ENCODE results near the gene FBXL16.
"Not testable (repeated sequence)": the region's sequence is repeated elsewhere in the genome, so short reads cannot be mapped to it uniquely, and the experiment has no call there.

Gene FBXL16

GRCh38 chr16:712740-713250 lies 7.2 kb upstream of the FBXL16 start:
- H3K36me3 Mint-ChIP-seq; H3K4me3 Mint-ChIP-seq; H3K27ac Mint-ChIP-seq; ATAC-seq (replicated peaks); H3K9me3 Mint-ChIP-seq: not testable (repeated sequence)
- Mint-ChIP-seq H3K4me1 (peaks cover 5 to 17% of the 10 kb centered on the region in 2 donors), H3K27me3 (peaks cover 41 to 62% of the 10 kb centered on the region in 2 donors)
- peak; percentile 38 for DNase-seq

- peak; percentile 73 to 74 for ATAC-seq (replicated peaks)
Measured at GRCh38 chr16:711548-712320, 6.1 kb upstream of the FBXL16 start.

GRCh38 chr16:711084-711483 lies 5.5 kb upstream of the FBXL16 start:
- H3K27me3 Mint-ChIP-seq: peaks cover 52 to 73% of the 10 kb centered on the region in 2 donors
- no peaks in the 10 kb centered on the region for H3K9me3 Mint-ChIP-seq
- no peak for DNase-seq
- ATAC-seq (replicated peaks): no peak
- peaks cover 4 to 20% of the 10 kb centered on the region in 2 donors for H3K4me1 Mint-ChIP-seq
- H3K4me3 Mint-ChIP-seq: no peak overlapping the region
- H3K36me3 Mint-ChIP-seq: no peaks in the 10 kb centered on the region
- no peak overlapping the region for H3K27ac Mint-ChIP-seq

More at GRCh38 chr16:711548-712320, 6.1 kb upstream of the FBXL16 start:
- Mint-ChIP-seq H3K4me1 (peaks cover 5 to 19% of the 10 kb centered on the region in 2 donors), H3K36me3 (no peaks in the 10 kb centered on the region), H3K9me3 (no peaks in the 10 kb centered on the region), H3K27me3 (peaks cover 50 to 73% of the 10 kb centered on the region in 2 donors), H3K4me3 (no peak overlapping the region), H3K27ac (no peak overlapping the region)
- DNase-seq: peak; percentile 63

GRCh38 chr16:710500-711075 lies 5.0 kb upstream of the FBXL16 start:
- H3K27me3 Mint-ChIP-seq: peaks cover 52 to 71% of the 10 kb centered on the region in 2 donors
- no peak for ATAC-seq (replicated peaks)

GRCh38 chr16:709566-710499 lies 4.2 kb upstream of the FBXL16 start:
- Mint-ChIP-seq H3K9me3 (no peaks in the 10 kb centered on the region), H3K4me3 (no peak overlapping the region), H3K36me3 (no peaks in the 10 kb centered on the region), H3K4me1 (peaks cover 2 to 18% of the 10 kb centered on the region in 2 donors), H3K27me3 (peaks cover 52 to 71% of the 10 kb centered on the region in 2 donors), H3K27ac (no peak overlapping the region)
- DNase-seq (no peak), ATAC-seq (replicated peaks) (no peak)

More at GRCh38 chr16:710500-711075, 5.0 kb upstream of the FBXL16 start:
- Mint-ChIP-seq H3K36me3 (no peaks in the 10 kb centered on the region), H3K9me3 (no peaks in the 10 kb centered on the region), H3K4me3 (no peak overlapping the region), H3K4me1 (peaks cover 2 to 18% of the 10 kb centered on the region in 2 donors), H3K27ac (no peak overlapping the region)
- no peak for DNase-seq

- Mint-ChIP-seq H3K4me3 (no peak overlapping the region), H3K9me3 (no peaks in the 10 kb centered on the region), H3K27me3 (peaks cover 49 to 72% of the 10 kb centered on the region in 2 donors), H3K27ac (no peak overlapping the region), H3K4me1 (peaks cover 4 to 11% of the 10 kb centered on the region in 2 donors), H3K36me3 (no peaks in the 10 kb centered on the region)
- no peak for DNase-seq
- no peak for ATAC-seq (replicated peaks)
Measured at GRCh38 chr16:708959-709358, 3.4 kb upstream of the FBXL16 start.

- Mint-ChIP-seq H3K36me3 (no peaks in the 10 kb centered on the region), H3K27me3 (peaks cover 53 to 78% of the 10 kb centered on the region in 2 donors), H3K27ac (no peak overlapping the region), H3K4me1 (peaks cover 4 to 11% of the 10 kb centered on the region in 2 donors), H3K9me3 (no peaks in the 10 kb centered on the region), H3K4me3 (no peak overlapping the region)
- ATAC-seq (replicated peaks): no peak
- DNase-seq: no peak
Measured at GRCh38 chr16:708019-708418, 2.4 kb upstream of the FBXL16 start.

GRCh38 chr16:707062-707538 lies 1.5 kb upstream of the FBXL16 start:
- Mint-ChIP-seq H3K4me3 (no peak overlapping the region), H3K4me1 (peaks cover 7 to 11% of the 10 kb centered on the region in 2 donors), H3K9me3 (no peaks in the 10 kb centered on the region), H3K36me3 (peaks cover 0 to 3% of the 10 kb centered on the region in 2 donors), H3K27me3 (peaks cover 57 to 81% of the 10 kb centered on the region in 2 donors), H3K27ac (no peak overlapping the region)
- ATAC-seq (replicated peaks) (no peak), DNase-seq (no peak)

GRCh38 chr16:706189-707061 lies 824 bp upstream of the FBXL16 start:
- H3K4me3 Mint-ChIP-seq: peak overlapping the region in 1 of 2 donors; percentile 21
- H3K27ac Mint-ChIP-seq: no peak overlapping the region
- peaks cover 7 to 11% of the 10 kb centered on the region in 2 donors for H3K4me1 Mint-ChIP-seq
- H3K36me3 Mint-ChIP-seq: peaks cover 0 to 3% of the 10 kb centered on the region in 2 donors
- DNase-seq (no peak), ATAC-seq (replicated peaks) (no peak)
- no peaks in the 10 kb centered on the region for H3K9me3 Mint-ChIP-seq
- peaks cover 64 to 84% of the 10 kb centered on the region in 2 donors for H3K27me3 Mint-ChIP-seq

GRCh38 chr16:704552-705380 lies 835 bp downstream of the FBXL16 start:
- peaks cover 61 to 81% of the 10 kb centered on the region in 2 donors for H3K27me3 Mint-ChIP-seq
- H3K9me3 Mint-ChIP-seq: no peaks in the 10 kb centered on the region
- ATAC-seq (replicated peaks) (no peak), DNase-seq (no peak)
- H3K27ac Mint-ChIP-seq: peak overlapping the region; percentile 51
- H3K36me3 Mint-ChIP-seq: peaks cover 0 to 3% of the 10 kb centered on the region in 2 donors
- peaks cover 7 to 11% of the 10 kb centered on the region in 2 donors for H3K4me1 Mint-ChIP-seq
- peak overlapping the region; percentile 50 to 58 for H3K4me3 Mint-ChIP-seq

- DNase-seq (no peak), ATAC-seq (replicated peaks) (no peak)
- H3K4me1 Mint-ChIP-seq: peaks cover 7 to 11% of the 10 kb centered on the region in 2 donors
- no peak overlapping the region for H3K4me3 Mint-ChIP-seq
- no peak overlapping the region for H3K27ac Mint-ChIP-seq
- H3K9me3 Mint-ChIP-seq: no peaks in the 10 kb centered on the region
- peaks cover 0 to 3% of the 10 kb centered on the region in 2 donors for H3K36me3 Mint-ChIP-seq
- peaks cover 54 to 79% of the 10 kb centered on the region in 2 donors for H3K27me3 Mint-ChIP-seq
Measured at GRCh38 chr16:704047-704446, 1.6 kb downstream of the FBXL16 start.

GRCh38 chr16:703406-703805 lies 2.2 kb downstream of the FBXL16 start:
- Mint-ChIP-seq H3K4me1 (peaks cover 7 to 11% of the 10 kb centered on the region in 2 donors), H3K27ac (no peak overlapping the region), H3K9me3 (no peaks in the 10 kb centered on the region), H3K27me3 (peaks cover 49 to 76% of the 10 kb centered on the region in 2 donors), H3K4me3 (no peak overlapping the region), H3K36me3 (peaks cover 0 to 3% of the 10 kb centered on the region in 2 donors)
- ATAC-seq (replicated peaks) (no peak), DNase-seq (no peak)
